Stimulated activated CD4-positive, alpha-beta T cell treated with anti-CD3 and anti-CD28 coated beads, Interleukin-4, amount 100 ng/mL, for 4 hours (primary cell): ENCODE data around the gene ALPK1.
"Not testable (repeated sequence)": the region's sequence is repeated elsewhere in the genome, so short reads cannot be mapped to it uniquely, and the experiment has no call there.

Experiments
- DNase-seq, 2 experiments: peaks; one replicate each; pipeline ENCODE4 v3.0.0-alpha.2; 2020

Gene ALPK1

GRCh38 chr4:112296949-112297880, at the start of gene ALPK1:
ALPK1 (plus strand) TSS chr4:112297369.
- DNase-seq: no peak

GRCh38 chr4:112251019-112251643, 46.0 kb upstream of the ALPK1 start:
- no peak for DNase-seq

GRCh38 chr4:112252234-112252633, 44.9 kb upstream of the ALPK1 start:
- no peak for DNase-seq

- DNase-seq: no peak
Observed at GRCh38 chr4:112253382-112254000, 43.7 kb upstream of the ALPK1 start.

GRCh38 chr4:112257098-112257497, 40.1 kb upstream of the ALPK1 start:
- no peak for DNase-seq

- DNase-seq: no peak
Observed at GRCh38 chr4:112266823-112267222, 30.3 kb upstream of the ALPK1 start.

GRCh38 chr4:112270051-112270450, 27.1 kb upstream of the ALPK1 start:
- no peak for DNase-seq

- DNase-seq: no peak
Observed at GRCh38 chr4:112270640-112271421, 26.3 kb upstream of the ALPK1 start.

- DNase-seq: no peak
Observed at GRCh38 chr4:112272292-112272691, 24.9 kb upstream of the ALPK1 start.

GRCh38 chr4:112274959-112275358, 22.2 kb upstream of the ALPK1 start:
- no peak for DNase-seq

- DNase-seq: no peak
Observed at GRCh38 chr4:112276113-112276512, 21.1 kb upstream of the ALPK1 start.

- no peak for DNase-seq
Observed at GRCh38 chr4:112277220-112277619, 19.9 kb upstream of the ALPK1 start.

- DNase-seq: no peak
Observed at GRCh38 chr4:112277705-112278448, 19.3 kb upstream of the ALPK1 start.

- DNase-seq: no peak
Observed at GRCh38 chr4:112279025-112279881, 17.9 kb upstream of the ALPK1 start.

GRCh38 chr4:112279882-112280315, 17.3 kb upstream of the ALPK1 start:
- no peak for DNase-seq

- DNase-seq: no peak
Observed at GRCh38 chr4:112280386-112281056, 16.6 kb upstream of the ALPK1 start.

- not testable (repeated sequence) for DNase-seq
Observed at GRCh38 chr4:112281895-112282398, 15.2 kb upstream of the ALPK1 start.

GRCh38 chr4:112282860-112283667, 14.1 kb upstream of the ALPK1 start:
- no peak for DNase-seq

- DNase-seq: no peak
Observed at GRCh38 chr4:112284166-112284565, 13.0 kb upstream of the ALPK1 start.
